Activated T-helper 1 cell treated with anti-CD3 and anti-CD28 coated beads, Interleukin-12 subunit alpha, Interleukin-12 subunit beta, Interleukin-2, Interleukin-4 antibody, amounts not matched to agents 30 ng/mL and 10 ng/mL and 1 ng/mL, durations not matched to agents 14 hours and 24 hours and 36 hours (primary cell): ENCODE measurements around the gene MACC1. TPM values are rescaled to one million over a fixed set of nuclear protein-coding genes. Genes with fewer than 3 reads are reported as not detected.

Source experiments
- DNase-seq: peaks from one replicate; pipeline ENCODE4 v3.0.0; 2021; ENCODE audit warnings: low spot score
- H3K27ac Mint-ChIP-seq: one replicate; pipeline ENCODE4 v1.8.0; 2021; ENCODE audit warnings: mild to moderate bottlenecking, mixed read lengths
- H3K27me3 Mint-ChIP-seq: one replicate; pipeline ENCODE4 v1.8.0; 2022; ENCODE audit warnings: mild to moderate bottlenecking, moderate library complexity, mixed read lengths; ENCODE audit not compliant: insufficient read depth
- H3K36me3 Mint-ChIP-seq: one replicate; pipeline ENCODE4 v1.8.0; 2021; ENCODE audit warnings: low read depth, mixed read lengths
- H3K4me1 Mint-ChIP-seq: one replicate; pipeline ENCODE4 v1.8.0; 2021; ENCODE audit warnings: low read depth, mixed read lengths
- H3K4me3 Mint-ChIP-seq: one replicate; pipeline ENCODE4 v1.8.0; 2021; ENCODE audit warnings: mild to moderate bottlenecking, moderate library complexity, mixed read lengths
- H3K9me3 Mint-ChIP-seq: one replicate; pipeline ENCODE4 v1.8.0; 2021; ENCODE audit warnings: mixed read lengths
- intact Hi-C: fragments of 100-400 bp; cut with micrococcal nuclease; formaldehyde crosslinking; loops from one replicate; pipeline ENCODE4 v1.15.1; 2024
- total RNA-seq: library from RNA; stranded (reverse); gene quantifications from 2 replicates; pipeline ENCODE4 v1.2.3, GENCODE V29; 2022

Gene MACC1
- total RNA-seq, 1 donor from 2014 or later, result not detected

DNA sequence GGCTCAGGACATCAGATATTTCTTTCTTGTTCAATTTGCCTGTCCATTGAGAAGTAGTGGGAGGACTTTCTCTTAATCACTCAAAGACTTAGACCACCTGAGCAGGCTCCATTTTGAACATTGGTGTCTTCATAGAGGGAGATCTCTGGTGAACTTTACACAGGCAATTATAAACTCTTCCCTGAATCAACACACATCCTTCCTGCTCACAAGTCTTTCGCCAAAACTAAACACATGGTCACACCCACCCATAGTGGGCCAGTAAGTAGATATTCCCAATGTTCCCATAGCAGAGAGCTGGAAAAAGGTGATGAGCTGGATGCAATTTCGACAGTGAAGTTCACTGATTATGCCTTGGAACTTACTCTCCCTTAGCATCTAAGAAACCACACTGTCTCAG, 8.2 kb upstream of the MACC1 start:
- intact Hi-C loops, result no loop called here
- Mint-ChIP-seq H3K27me3 (no peaks in the 10 kb centered on the region), H3K4me3 (no peak overlapping the region)

DNA sequence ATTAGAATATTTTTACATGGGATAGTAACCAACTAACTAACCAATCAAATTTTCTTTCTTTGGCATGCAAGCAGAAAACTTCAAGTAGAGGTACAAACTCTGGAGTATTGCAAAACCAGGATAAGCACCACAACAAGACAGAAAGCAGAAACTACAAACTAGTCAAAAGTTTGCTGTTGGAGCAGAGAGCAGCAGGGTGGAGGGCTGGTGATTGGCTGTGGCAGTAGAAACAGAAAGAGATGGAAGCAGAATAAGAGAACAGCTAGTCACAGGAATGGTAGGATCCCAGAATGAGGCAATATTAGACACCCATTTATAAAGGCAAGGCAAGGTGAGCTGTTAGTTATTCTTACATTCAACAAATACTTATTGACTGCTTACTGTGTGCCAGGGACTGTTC, 6.8 kb upstream of the MACC1 start:
- no peak for DNase-seq
- Mint-ChIP-seq H3K9me3 (no peaks in the 10 kb centered on the region), H3K36me3 (no peaks in the 10 kb centered on the region), H3K4me3 (no peak overlapping the region), H3K4me1 (no peaks in the 10 kb centered on the region), H3K27ac (no peak overlapping the region), H3K27me3 (no peaks in the 10 kb centered on the region)
- intact Hi-C loops, result no loop called here

More for the DNA sequence above, 8.2 kb upstream of the MACC1 start:
- Mint-ChIP-seq H3K4me1 (no peaks in the 10 kb centered on the region), H3K9me3 (no peaks in the 10 kb centered on the region), H3K27ac (no peak overlapping the region), H3K36me3 (no peaks in the 10 kb centered on the region)
- DNase-seq, result no peak

DNA sequence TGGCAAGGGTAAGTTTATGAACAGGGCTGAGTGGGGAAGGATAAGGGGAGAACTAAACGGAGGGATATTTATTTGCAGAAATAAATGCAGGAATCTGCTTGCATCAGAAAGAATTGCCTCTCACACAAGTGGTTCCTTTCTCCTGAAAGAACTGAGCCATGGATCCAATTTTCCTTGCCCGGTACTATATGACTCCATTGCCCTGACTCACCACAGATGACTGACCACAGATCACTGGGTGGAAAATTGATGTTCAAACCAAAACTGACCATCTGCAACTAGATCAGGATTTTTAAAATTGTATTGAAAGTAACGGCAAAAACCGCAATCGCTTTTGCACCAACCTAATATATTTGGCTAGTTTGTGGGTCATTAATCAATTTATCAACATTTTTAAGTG, 6.2 kb upstream of the MACC1 start:
- H3K9me3 Mint-ChIP-seq, result no peaks in the 10 kb centered on the region
- no peak overlapping the region for H3K4me3 Mint-ChIP-seq
- no peak overlapping the region for H3K27ac Mint-ChIP-seq
- no peaks in the 10 kb centered on the region for H3K4me1 Mint-ChIP-seq
- no peak for DNase-seq
- H3K27me3 Mint-ChIP-seq, result no peaks in the 10 kb centered on the region
- no peaks in the 10 kb centered on the region for H3K36me3 Mint-ChIP-seq
- intact Hi-C loops, result no loop called here

DNA sequence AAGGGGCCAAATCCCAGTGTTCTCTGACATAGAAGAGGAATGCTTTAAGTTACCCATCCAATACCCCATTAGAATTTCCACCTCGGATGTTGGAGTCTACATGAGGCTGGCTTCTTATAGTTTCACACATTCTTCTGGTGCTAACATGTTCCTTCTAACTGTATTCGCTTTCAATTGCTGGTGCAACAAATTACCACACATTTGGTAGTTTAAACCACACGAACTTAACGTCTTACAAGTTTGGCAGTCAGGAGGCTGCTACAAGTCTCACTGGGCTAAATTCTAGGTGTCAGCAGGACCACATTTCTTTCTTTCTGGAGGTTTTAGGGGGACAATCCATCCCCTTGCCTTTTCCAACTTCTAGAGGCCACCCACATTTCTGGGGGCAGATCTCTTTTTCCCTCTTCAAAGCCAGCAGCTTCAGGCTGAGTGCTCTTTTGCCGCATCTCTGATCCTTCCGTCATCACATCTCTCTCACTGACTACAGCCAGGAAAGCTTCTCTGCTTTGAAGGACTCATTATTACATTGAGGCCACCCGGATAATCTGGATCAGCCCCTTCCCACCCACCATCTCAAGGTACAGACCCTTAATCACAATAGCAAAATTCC, 5.1 kb upstream of the MACC1 start:
- no peaks in the 10 kb centered on the region for H3K4me1 Mint-ChIP-seq
- H3K9me3 Mint-ChIP-seq, result no peaks in the 10 kb centered on the region
- no peak overlapping the region for H3K27ac Mint-ChIP-seq
- no peak for DNase-seq
- no peaks in the 10 kb centered on the region for H3K27me3 Mint-ChIP-seq
- intact Hi-C loops, result no loop called here
- no peaks in the 10 kb centered on the region for H3K36me3 Mint-ChIP-seq
- H3K4me3 Mint-ChIP-seq, result no peak overlapping the region

DNA sequence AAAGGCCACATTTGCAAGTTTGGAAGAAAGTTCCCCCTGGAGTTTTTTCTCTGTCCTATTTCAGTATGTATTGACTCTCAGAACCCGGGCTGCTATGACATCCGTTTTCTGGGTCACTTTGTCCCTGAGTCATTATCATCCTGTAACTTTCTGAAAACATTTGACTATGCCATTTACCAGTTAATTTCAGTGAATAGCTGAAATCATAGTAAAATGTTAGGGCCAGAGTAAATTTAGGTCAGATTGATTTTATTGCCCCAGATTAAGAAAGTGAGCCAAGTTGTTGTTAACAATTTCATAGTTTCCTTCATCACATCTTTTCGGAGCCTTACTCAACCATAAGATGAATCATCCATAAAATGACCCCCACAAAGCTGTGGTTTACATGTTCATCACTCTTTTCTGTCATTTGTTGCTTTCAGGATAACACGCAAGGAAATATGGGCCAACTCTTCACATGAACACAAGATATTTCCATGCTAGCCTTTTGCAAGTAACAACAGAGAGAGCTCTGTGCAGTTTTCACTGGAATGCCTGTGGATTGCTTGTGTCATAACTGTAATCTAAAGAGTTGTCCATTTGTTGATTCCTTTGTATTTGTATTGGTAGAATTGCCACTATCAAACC, 3.9 kb upstream of the MACC1 start:
- intact Hi-C loops, result no loop called here
- no peak for DNase-seq
- Mint-ChIP-seq H3K4me1 (no peaks in the 10 kb centered on the region), H3K36me3 (no peaks in the 10 kb centered on the region), H3K27me3 (no peaks in the 10 kb centered on the region), H3K4me3 (no peak overlapping the region), H3K9me3 (no peaks in the 10 kb centered on the region), H3K27ac (no peak overlapping the region)

DNA sequence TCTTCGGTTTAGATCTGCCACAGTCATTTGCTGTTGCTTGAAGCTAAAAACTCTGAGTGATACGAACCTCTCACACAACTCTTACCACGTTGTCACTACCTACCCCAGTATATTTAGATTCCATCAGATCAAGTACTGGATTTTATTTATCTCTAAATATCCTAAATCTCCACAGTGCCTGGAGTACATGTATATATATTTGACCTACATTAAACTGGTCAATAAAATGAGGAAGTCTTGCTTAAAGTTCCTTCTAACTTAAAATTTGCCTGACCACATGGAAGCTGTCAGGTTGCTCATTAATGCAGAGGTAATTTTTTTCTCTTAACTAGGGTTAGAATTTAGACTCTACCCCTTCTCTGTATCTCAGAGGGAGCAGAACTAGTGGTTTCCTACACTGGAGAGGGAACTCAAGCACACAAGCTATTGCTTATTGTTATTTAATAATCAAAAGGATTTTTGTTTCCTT, 3.1 kb upstream of the MACC1 start:
- DNase-seq, result no peak
- Mint-ChIP-seq H3K4me1 (no peaks in the 10 kb centered on the region), H3K36me3 (no peaks in the 10 kb centered on the region), H3K4me3 (no peak overlapping the region), H3K27me3 (no peaks in the 10 kb centered on the region), H3K27ac (no peak overlapping the region), H3K9me3 (no peaks in the 10 kb centered on the region)
- intact Hi-C loops, result no loop called here

DNA sequence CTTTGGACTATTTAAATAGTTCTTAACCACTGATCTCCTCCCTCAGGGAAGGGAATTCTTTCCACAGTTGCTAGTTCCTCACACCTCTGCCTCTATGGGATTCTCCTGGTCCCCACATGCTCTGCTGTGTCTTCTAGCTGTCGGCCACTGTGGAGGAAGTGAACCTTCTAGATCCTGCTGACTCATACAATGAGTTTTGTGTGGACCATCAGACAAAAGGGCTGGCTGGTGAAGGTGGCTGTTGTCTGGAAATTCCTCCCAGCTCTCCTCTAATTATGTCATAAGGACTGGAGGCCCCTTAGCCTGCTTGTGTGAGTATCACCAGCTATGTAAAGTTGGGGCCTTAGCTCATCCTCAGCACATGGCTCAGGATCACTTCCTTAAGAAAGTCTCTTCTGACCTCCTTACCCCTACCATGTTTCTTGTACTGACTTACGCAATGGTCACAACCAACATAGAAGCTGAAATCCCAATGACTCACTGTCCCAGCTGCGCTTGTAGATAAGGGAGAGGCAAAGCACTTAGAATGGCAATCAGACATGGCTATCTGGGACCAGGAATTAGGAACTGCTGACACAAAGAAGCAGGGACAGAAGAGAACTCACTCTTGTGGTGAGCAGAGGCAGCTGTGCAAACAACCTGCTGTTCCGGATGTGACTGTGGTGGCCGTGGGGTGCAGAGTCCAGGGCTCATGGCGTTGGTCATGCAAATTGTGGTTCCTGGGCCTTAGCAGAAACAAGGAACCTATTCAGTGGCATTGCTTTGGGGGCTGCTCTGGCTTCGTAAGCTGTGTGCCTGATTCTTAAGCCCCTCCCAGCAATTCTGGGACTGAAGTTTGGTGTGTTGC, 2.5 kb upstream of the MACC1 start:
- no peaks in the 10 kb centered on the region for H3K9me3 Mint-ChIP-seq
- no peak overlapping the region for H3K4me3 Mint-ChIP-seq
- no peaks in the 10 kb centered on the region for H3K36me3 Mint-ChIP-seq
- no peaks in the 10 kb centered on the region for H3K27me3 Mint-ChIP-seq
- DNase-seq, result no peak
- no peak overlapping the region for H3K27ac Mint-ChIP-seq
- no peaks in the 10 kb centered on the region for H3K4me1 Mint-ChIP-seq
- intact Hi-C loops, result no loop called here

DNA sequence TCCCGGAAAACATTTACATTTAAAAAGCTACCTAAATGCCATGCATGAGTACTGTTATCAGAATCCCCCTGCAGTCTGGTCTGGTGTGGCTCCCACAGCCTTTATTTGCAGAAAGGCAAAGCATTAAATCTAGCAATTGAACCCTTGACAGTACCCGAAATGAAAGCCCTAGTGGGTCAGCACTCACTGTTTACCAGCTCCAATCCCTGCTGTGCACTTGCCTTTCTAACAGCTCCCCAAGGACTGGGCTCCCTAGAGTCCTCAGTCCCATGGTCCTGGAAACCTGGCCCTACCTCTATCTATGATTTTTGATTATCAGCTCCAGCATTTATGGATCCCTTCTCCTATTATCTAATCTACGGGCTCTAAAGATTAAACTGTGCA, 1.9 kb upstream of the MACC1 start:
- Mint-ChIP-seq H3K27ac (no peak overlapping the region), H3K9me3 (no peaks in the 10 kb centered on the region), H3K27me3 (no peaks in the 10 kb centered on the region), H3K4me1 (no peaks in the 10 kb centered on the region), H3K4me3 (no peak overlapping the region), H3K36me3 (no peaks in the 10 kb centered on the region)
- DNase-seq, result no peak
- intact Hi-C loops, result no loop called here

DNA sequence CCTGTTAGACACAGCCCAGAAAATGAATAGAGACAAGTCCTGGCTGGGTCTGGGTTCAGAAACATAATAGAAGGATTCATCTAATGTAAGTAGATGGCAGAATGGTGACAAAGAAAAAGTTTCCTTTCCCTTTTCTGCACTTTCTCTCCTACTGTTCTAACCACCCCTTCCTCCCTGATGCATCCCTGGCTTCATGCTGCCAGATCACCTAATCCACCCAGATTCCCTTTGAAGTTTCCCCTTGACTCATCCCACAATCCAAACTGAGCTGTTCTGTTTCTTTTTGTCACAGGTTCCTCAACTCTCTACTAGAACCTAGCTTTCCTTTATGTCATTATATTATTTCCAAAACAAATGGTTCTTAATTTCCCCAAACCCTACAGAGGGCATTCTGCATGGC, 1.1 kb upstream of the MACC1 start:
- DNase-seq, result no peak
- no peaks in the 10 kb centered on the region for H3K4me1 Mint-ChIP-seq
- no peaks in the 10 kb centered on the region for H3K36me3 Mint-ChIP-seq
- intact Hi-C loops, result no loop called here
- no peak overlapping the region for H3K4me3 Mint-ChIP-seq
- no peak overlapping the region for H3K27ac Mint-ChIP-seq
- no peaks in the 10 kb centered on the region for H3K27me3 Mint-ChIP-seq
- H3K9me3 Mint-ChIP-seq, result no peaks in the 10 kb centered on the region

DNA sequence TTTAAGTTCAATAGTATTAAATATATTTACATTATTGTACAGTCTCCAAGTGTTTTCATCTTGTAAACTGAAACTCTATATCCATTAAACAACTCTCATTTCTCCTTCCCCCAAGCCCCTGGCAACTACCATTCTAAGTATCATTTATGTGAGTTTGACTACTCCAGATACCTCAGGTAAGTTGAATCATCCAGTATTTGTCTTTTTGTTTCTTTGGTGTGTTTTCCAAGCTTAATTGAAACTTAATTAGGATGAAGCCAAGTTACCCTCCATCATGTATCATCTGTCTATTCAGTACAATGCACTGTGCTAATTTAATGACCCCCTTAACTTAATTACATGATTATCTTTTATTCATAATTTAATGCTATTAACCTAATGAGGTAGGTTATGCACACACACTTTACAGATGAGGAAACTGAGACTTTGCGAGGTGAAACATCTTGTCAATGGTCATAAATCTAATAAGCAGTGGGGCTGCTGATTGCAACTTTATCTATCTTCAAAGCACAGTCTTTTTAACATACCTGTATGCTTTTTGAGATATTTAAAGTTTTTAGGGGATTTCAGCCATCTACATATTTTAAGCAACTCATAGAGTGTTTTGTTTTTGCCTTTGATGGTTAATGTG, 663 bp downstream of the MACC1 start:
- intact Hi-C loops, result no loop called here
- H3K9me3 Mint-ChIP-seq, result no peaks in the 10 kb centered on the region
- H3K4me1 Mint-ChIP-seq, result no peaks in the 10 kb centered on the region
- H3K4me3 Mint-ChIP-seq, result no peak overlapping the region
- no peaks in the 10 kb centered on the region for H3K27me3 Mint-ChIP-seq
- DNase-seq, result no peak
- no peaks in the 10 kb centered on the region for H3K36me3 Mint-ChIP-seq
- no peak overlapping the region for H3K27ac Mint-ChIP-seq

DNA sequence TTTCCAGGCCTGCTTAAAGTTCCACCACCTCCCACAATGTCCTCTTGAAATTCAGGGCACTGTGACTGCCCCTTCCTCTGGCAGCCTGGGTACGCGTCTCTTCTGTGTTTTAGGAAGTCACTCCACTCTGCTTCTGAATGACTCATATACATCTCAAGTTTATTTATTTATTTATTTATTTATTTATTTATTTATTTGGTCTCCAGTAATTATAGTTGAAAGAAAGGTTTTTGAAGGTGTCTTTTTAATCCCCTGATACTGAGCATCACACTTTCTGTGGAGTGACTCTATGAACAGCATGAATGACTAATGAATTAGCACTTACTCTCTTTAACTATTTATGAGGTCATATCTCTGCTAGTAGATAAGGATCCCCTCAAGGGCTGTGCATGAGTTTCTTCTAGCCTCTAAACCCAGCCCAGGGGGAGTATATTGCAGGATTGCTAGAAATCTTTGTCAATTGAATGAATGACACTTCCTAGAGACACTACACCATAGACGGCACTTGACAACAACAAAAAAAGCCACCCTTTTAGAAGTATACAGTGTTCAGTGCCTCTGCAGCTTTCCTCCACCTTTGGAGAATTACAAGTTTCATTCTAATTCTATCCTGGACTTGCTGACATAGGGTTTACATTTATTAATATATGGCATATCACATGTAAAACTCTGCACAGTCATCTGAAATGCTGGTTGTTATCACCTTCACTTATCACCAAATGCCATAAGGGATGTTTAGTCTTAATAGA, 2.1 kb downstream of the MACC1 start:
- Mint-ChIP-seq H3K27me3 (no peaks in the 10 kb centered on the region), H3K36me3 (no peaks in the 10 kb centered on the region), H3K4me3 (no peak overlapping the region), H3K4me1 (no peaks in the 10 kb centered on the region), H3K27ac (no peak overlapping the region), H3K9me3 (peaks cover 4% of the 10 kb centered on the region)
- no peak for DNase-seq
- intact Hi-C loops, result no loop called here

DNA sequence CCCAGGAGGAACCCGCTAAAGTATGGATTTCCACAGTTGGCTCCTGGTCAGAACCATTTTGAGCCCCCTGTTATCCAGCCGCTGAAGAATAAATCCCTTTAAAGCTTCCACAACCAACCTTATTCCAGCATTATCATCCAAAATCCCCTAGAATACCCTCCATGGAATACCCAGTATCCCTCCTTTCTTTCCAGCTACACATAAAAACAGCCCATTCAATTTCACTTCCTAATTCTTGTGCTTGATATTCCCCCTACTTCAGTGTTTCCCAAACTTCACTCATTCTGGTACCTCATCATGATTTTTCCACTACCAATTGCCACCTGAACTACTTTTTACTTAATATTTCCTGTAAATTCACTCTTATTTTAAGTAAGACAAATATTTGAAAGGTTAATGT, 3.1 kb downstream of the MACC1 start:
- H3K4me3 Mint-ChIP-seq, result no peak overlapping the region
- no peaks in the 10 kb centered on the region for H3K36me3 Mint-ChIP-seq
- no peaks in the 10 kb centered on the region for H3K27me3 Mint-ChIP-seq
- DNase-seq, result no peak
- no peak overlapping the region for H3K27ac Mint-ChIP-seq
- H3K4me1 Mint-ChIP-seq, result no peaks in the 10 kb centered on the region
- H3K9me3 Mint-ChIP-seq, result peaks cover 4% of the 10 kb centered on the region
- intact Hi-C loops, result no loop called here
